Measurements from ENCODE around the gene GPALPP1. TPM values are rescaled to one million over a fixed set of nuclear protein-coding genes. Genes with fewer than 3 reads are reported as not detected.
"Not testable (repeated sequence)": the region's sequence is repeated elsewhere in the genome, so short reads cannot be mapped to it uniquely, and the experiment has no call there.

Gene GPALPP1
- total RNA-seq, 3 donors from 2014 or later: 22.7 to 36.0 (median 23.3) TPM

DNA sequence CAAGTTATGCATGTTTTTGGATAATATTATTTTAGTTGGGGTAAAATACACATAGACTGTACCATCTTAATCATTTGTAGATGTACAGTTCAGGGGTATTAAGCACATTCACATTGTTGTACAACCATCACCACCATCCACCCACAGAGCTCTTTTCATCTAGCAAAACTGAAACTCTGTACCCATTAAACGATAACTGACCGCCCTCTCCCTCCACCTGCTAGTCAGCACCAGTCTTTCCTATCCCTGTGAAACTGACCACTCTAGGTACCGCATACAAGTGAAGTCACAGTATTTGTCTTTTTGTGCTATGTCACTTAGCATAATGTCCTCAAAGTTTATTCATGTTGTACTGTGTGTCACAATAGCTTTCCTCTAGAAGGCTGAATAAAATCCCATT is 70.7 kb downstream of the GPALPP1 start:
- Histone ChIP-seq H3K4me3 (no peak overlapping the region), H3K9me3 (no peaks in the 10 kb centered on the region), H3K27ac (no peak overlapping the region), H3K27me3 (no peaks in the 10 kb centered on the region), H3K4me1 (peaks cover 0 to 4% of the 10 kb centered on the region in 2 donors), H3K36me3 (no peaks in the 10 kb centered on the region)
- DNase-seq (ENCODE audit: low spot score in 2 of 2): no peak
- no peak for TF ChIP-seq POLR2AphosphoS5 (IDR thresholded peaks at IDR 0.05)
- TF ChIP-seq, protein P1, sequence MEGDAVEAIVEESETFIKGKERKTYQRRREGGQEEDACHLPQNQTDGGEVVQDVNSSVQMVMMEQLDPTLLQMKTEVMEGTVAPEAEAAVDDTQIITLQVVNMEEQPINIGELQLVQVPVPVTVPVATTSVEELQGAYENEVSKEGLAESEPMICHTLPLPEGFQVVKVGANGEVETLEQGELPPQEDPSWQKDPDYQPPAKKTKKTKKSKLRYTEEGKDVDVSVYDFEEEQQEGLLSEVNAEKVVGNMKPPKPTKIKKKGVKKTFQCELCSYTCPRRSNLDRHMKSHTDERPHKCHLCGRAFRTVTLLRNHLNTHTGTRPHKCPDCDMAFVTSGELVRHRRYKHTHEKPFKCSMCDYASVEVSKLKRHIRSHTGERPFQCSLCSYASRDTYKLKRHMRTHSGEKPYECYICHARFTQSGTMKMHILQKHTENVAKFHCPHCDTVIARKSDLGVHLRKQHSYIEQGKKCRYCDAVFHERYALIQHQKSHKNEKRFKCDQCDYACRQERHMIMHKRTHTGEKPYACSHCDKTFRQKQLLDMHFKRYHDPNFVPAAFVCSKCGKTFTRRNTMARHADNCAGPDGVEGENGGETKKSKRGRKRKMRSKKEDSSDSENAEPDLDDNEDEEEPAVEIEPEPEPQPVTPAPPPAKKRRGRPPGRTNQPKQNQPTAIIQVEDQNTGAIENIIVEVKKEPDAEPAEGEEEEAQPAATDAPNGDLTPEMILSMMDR (IDR thresholded peaks at IDR 0.05): no peak
- no peak for TF ChIP-seq POLR2A (IDR thresholded peaks at IDR 0.05)
- intact Hi-C loops (cut with DNase I; ENCODE audit: low total_unique reads): no loop called here

DNA sequence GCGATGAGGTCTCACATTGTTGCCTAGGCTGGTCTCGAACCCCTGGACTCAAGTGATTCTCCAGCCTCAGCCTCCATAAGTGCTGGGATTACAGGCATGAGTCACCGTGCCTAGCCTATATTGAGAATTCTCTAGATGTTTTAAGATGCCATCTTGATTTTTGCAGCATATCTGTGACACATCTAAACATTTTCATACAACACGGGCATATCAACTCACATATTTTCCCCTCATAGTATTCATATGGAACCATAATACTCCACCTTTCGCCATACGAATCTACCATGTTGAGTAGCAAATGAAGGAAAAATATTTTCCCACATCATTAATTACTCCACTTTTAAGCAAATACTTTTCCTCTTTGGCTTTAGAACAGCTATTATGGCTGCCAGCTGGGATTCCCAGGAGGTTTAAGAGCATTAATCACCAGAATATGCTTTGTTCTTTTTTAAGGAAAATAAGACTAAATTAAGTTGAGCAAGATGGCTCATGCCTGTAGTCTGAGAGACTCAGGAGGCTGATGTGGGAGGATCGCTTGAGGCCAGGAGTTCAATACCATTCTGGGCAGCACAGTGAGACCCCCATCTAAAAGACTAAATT is 74.0 kb downstream of the GPALPP1 start:
- Histone ChIP-seq H3K36me3 (no peaks in the 10 kb centered on the region), H3K4me3 (no peak overlapping the region), H3K27me3 (no peaks in the 10 kb centered on the region), H3K4me1 (no peaks in the 10 kb centered on the region), H3K9me3 (no peaks in the 10 kb centered on the region), H3K27ac (no peak overlapping the region)
- intact Hi-C loops (cut with DNase I; ENCODE audit: low total_unique reads): loop anchor here (1.0 kb wide), 1 partner anchor 14 kb away; no protein-coding TSS in a partner anchor
- DNase-seq (ENCODE audit: low spot score in 2 of 2): no peak
- TF ChIP-seq POLR2A (IDR thresholded peaks at IDR 0.05): no peak
- TF ChIP-seq POLR2AphosphoS5 (IDR thresholded peaks at IDR 0.05): no peak
- TF ChIP-seq, protein P1 (IDR thresholded peaks at IDR 0.05): no peak

DNA sequence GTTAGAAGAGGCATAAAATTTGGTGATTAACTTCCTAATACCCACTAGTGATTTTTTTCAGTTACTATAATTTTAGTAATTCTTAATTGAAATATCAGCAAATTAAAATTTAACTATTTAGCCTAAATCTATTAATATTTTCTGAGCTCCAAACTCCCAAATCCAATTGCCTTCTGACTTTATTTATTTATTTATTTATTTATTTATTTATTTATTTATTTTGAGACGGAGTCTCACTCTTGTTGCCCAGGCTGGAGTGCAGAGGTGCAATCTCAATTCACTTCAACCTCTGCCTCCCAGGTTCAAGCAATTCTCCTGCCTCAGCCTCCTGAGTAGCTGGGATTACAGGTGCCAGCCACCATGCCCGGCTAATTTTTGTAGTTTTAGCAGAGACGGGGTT is 74.6 kb downstream of the GPALPP1 start:
- not testable (repeated sequence) for H3K4me1 ChIP-seq; H3K36me3 ChIP-seq; H3K9me3 ChIP-seq; DNase-seq (ENCODE audit: low spot score in 2 of 2); H3K27me3 ChIP-seq; H3K4me3 ChIP-seq; H3K27ac ChIP-seq
- intact Hi-C loops (cut with DNase I; ENCODE audit: low total_unique reads): loop anchor here (1.0 kb wide), 1 partner anchor 13 kb away; no protein-coding TSS in a partner anchor

DNA sequence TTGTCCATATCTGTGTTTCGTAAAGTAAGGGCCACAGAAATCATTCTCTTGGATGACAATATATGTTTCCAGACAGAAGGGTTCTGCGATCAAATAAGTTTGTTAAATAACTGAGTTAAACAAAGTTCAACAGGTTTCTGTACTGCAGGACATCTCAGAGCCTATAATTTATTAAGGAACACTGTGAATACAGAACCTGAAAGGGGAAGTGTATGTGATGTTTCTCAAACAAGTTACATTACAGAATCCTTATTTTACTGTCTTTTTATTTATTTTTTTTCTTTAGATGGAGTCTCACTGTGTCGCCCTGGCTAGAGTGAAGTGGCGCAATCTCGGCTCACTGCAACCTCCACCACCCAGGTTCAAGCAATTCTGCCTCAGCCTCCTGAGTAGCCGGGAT is 75.6 kb downstream of the GPALPP1 start:
- intact Hi-C loops (cut with DNase I; ENCODE audit: low total_unique reads): no loop called here
- no peaks in the 10 kb centered on the region for H3K9me3 ChIP-seq
- no peaks in the 10 kb centered on the region for H3K27me3 ChIP-seq
- no peaks in the 10 kb centered on the region for H3K4me1 ChIP-seq
- H3K4me3 ChIP-seq: no peak overlapping the region
- no peaks in the 10 kb centered on the region for H3K36me3 ChIP-seq
- no peak for DNase-seq (ENCODE audit: low spot score in 2 of 2)
- no peak overlapping the region for H3K27ac ChIP-seq
- TF ChIP-seq, protein P1 (IDR thresholded peaks at IDR 0.05): no peak
- TF ChIP-seq POLR2A (IDR thresholded peaks at IDR 0.05): no peak
- TF ChIP-seq POLR2AphosphoS5 (IDR thresholded peaks at IDR 0.05): no peak

- no peaks in the 10 kb centered on the region for H3K4me1 ChIP-seq
- no peak overlapping the region for H3K27ac ChIP-seq
- intact Hi-C loops (cut with DNase I; ENCODE audit: low total_unique reads): no loop called here
- no peak overlapping the region for H3K4me3 ChIP-seq
- H3K27me3 ChIP-seq: no peaks in the 10 kb centered on the region
- H3K36me3 ChIP-seq: no peaks in the 10 kb centered on the region
- TF ChIP-seq POLR2A (IDR thresholded peaks at IDR 0.05) (no peak), POLR2AphosphoS5 (IDR thresholded peaks at IDR 0.05) (no peak)
- TF ChIP-seq, protein P1 (IDR thresholded peaks at IDR 0.05): no peak
- no peaks in the 10 kb centered on the region for H3K9me3 ChIP-seq
- DNase-seq (ENCODE audit: low spot score in 2 of 2): no peak
Observed at GRCh38 chr13:45068036-45069001, 79.0 kb downstream of the GPALPP1 start.

Measured in breast epithelium (tissue), 4 donors.